ENCODE data around the gene OMP.

Gene OMP

DNA sequence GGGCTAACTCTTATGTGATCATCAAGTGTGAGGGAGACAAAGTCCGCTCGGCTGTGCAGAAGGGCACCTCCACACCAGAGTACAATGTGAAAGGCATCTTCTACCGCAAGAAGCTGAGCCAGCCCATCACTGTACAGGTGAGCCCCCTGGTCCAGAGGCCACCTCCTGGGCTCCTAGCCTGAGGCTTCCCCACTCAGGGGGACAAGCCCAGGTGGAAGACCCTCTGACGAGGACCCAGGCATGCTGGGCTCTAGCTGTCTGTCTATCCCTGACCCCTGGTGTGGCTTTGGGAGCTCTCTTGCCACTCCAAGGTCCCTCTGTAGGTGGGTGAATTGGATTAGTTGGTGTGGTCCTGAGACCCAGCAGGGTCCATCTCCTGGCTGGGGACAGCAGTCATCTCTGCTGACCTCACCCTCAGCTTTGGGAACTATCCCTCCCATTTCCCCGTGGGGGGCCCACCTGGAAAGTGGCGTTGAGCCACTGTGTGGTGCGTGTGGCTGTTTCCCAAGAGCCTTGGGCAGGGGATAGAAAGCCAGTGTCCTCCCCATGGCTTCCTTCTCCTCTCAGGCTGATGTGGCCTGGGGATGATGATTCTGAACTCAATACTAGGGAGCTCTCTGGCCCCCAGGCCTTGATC, 20.1 kb downstream of the OMP start:
- Histone ChIP-seq H3K4me1 (ENCODE audit: low read length) (peaks cover 11% of the 10 kb centered on the region), H3K27me3 (replicated peaks; ENCODE audit: insufficient read depth, low read length) (no peaks in the 10 kb centered on the region), H3K4me3 (ENCODE audit: low read length) (no peak overlapping the region), H3K9ac (ENCODE audit: low read length) (no peak overlapping the region), H3F3A (ENCODE audit: insufficient read depth, low read length) (peaks cover 4% of the 10 kb centered on the region; the same call in 1 of the 2 replicates), H3K9me3 (replicated peaks; ENCODE audit: insufficient read depth, low read length) (no peaks in the 10 kb centered on the region), H3K4me2 (ENCODE audit: low read depth, low read length) (no peak overlapping the region), H4K20me1 (ENCODE audit: insufficient read depth, low read length) (no peaks in the 10 kb centered on the region), H3K9me2 (replicated peaks; ENCODE audit: insufficient read depth, low read length) (no peaks in the 10 kb centered on the region), H3K27ac (ENCODE audit: low read length) (no peak overlapping the region), H3K79me2 (ENCODE audit: low read length) (no peaks in the 10 kb centered on the region), H3K36me3 (replicated peaks; ENCODE audit: insufficient read depth, low read length) (no peaks in the 10 kb centered on the region), H2AFZ (ENCODE audit: low read length) (no peak overlapping the region)
- TF ChIP-seq EZH2 (optimal IDR thresholded peaks at IDR 0.05; ENCODE audit: low read depth, low read length) (no peak), EZH2phosphoT487 (IDR thresholded peaks at IDR 0.05; ENCODE audit: low read length) (no peak)
- TF ChIP-seq, protein P1, sequence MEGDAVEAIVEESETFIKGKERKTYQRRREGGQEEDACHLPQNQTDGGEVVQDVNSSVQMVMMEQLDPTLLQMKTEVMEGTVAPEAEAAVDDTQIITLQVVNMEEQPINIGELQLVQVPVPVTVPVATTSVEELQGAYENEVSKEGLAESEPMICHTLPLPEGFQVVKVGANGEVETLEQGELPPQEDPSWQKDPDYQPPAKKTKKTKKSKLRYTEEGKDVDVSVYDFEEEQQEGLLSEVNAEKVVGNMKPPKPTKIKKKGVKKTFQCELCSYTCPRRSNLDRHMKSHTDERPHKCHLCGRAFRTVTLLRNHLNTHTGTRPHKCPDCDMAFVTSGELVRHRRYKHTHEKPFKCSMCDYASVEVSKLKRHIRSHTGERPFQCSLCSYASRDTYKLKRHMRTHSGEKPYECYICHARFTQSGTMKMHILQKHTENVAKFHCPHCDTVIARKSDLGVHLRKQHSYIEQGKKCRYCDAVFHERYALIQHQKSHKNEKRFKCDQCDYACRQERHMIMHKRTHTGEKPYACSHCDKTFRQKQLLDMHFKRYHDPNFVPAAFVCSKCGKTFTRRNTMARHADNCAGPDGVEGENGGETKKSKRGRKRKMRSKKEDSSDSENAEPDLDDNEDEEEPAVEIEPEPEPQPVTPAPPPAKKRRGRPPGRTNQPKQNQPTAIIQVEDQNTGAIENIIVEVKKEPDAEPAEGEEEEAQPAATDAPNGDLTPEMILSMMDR (IDR thresholded peaks at IDR 0.05; ENCODE audit: low read length) = no peak
- DNase-seq = no peak

- Histone ChIP-seq H2AFZ (ENCODE audit: low read length) (no peak overlapping the region), H3K9me2 (replicated peaks; ENCODE audit: insufficient read depth, low read length) (no peaks in the 10 kb centered on the region), H4K20me1 (ENCODE audit: insufficient read depth, low read length) (no peaks in the 10 kb centered on the region), H3K4me2 (ENCODE audit: low read depth, low read length) (no peak overlapping the region), H3F3A (ENCODE audit: insufficient read depth, low read length) (peaks cover 10% of the 10 kb centered on the region; the same call in 1 of the 2 replicates), H3K36me3 (replicated peaks; ENCODE audit: insufficient read depth, low read length) (no peaks in the 10 kb centered on the region), H3K79me2 (ENCODE audit: low read length) (0 out of 2 replicates have a peak, but pooled peaks cover 1% of the 10 kb centered on the region), H3K9ac (ENCODE audit: low read length) (no peak overlapping the region), H3K27me3 (replicated peaks; ENCODE audit: insufficient read depth, low read length) (no peaks in the 10 kb centered on the region), H3K4me3 (ENCODE audit: low read length) (no peak overlapping the region), H3K27ac (ENCODE audit: low read length) (no peak overlapping the region), H3K9me3 (replicated peaks; ENCODE audit: insufficient read depth, low read length) (no peaks in the 10 kb centered on the region), H3K4me1 (ENCODE audit: low read length) (peaks cover 12% of the 10 kb centered on the region)
- no peak for TF ChIP-seq EZH2phosphoT487 (IDR thresholded peaks at IDR 0.05; ENCODE audit: low read length)
- TF ChIP-seq EZH2 (optimal IDR thresholded peaks at IDR 0.05; ENCODE audit: low read depth, low read length) = no peak
- TF ChIP-seq, protein P1 (IDR thresholded peaks at IDR 0.05; ENCODE audit: low read length) = no peak
- DNase-seq = no peak
Measured at GRCh38 chr11:77123591-77123990, 21.0 kb downstream of the OMP start.

GRCh38 chr11:77124041-77124440, 21.4 kb downstream of the OMP start:
- Histone ChIP-seq H3F3A (ENCODE audit: insufficient read depth, low read length) (peaks cover 10% of the 10 kb centered on the region; the same call in 1 of the 2 replicates), H3K27ac (ENCODE audit: low read length) (no peak overlapping the region), H3K79me2 (ENCODE audit: low read length) (peaks cover 6% of the 10 kb centered on the region; the same call in 1 of the 2 replicates), H3K9me2 (replicated peaks; ENCODE audit: insufficient read depth, low read length) (no peaks in the 10 kb centered on the region), H3K4me3 (ENCODE audit: low read length) (no peak overlapping the region), H4K20me1 (ENCODE audit: insufficient read depth, low read length) (no peaks in the 10 kb centered on the region), H2AFZ (ENCODE audit: low read length) (no peak overlapping the region), H3K9me3 (replicated peaks; ENCODE audit: insufficient read depth, low read length) (no peaks in the 10 kb centered on the region), H3K36me3 (replicated peaks; ENCODE audit: insufficient read depth, low read length) (no peaks in the 10 kb centered on the region), H3K4me1 (ENCODE audit: low read length) (peaks cover 17% of the 10 kb centered on the region), H3K27me3 (replicated peaks; ENCODE audit: insufficient read depth, low read length) (no peaks in the 10 kb centered on the region), H3K9ac (ENCODE audit: low read length) (no peak overlapping the region), H3K4me2 (ENCODE audit: low read depth, low read length) (no peak overlapping the region)
- DNase-seq = no peak
- TF ChIP-seq EZH2phosphoT487 (IDR thresholded peaks at IDR 0.05; ENCODE audit: low read length) (no peak), EZH2 (optimal IDR thresholded peaks at IDR 0.05; ENCODE audit: low read depth, low read length) (no peak)
- TF ChIP-seq, protein P1 (IDR thresholded peaks at IDR 0.05; ENCODE audit: low read length) = no peak

All from MM.1S (cell line).